H1 (cell line): ENCODE data around the gene INO80. TPM values are rescaled to one million over a fixed set of nuclear protein-coding genes. Genes with fewer than 3 reads are reported as not detected.

Experiments used
- CTCF ChIA-PET: fragments of 300-600 bp; sonication (Branson Sonifier 250); formaldehyde crosslinking; loops from one replicate; lab custom pipeline; 2021; ENCODE audit not compliant: partially characterized antibody; lab: Charles Lee
- POLR2A ChIA-PET: fragments of 300-600 bp; sonication (Branson Sonifier 250); formaldehyde crosslinking; loops from one replicate; lab custom pipeline; 2021; ENCODE audit warnings: inconsistent platforms; ENCODE audit not compliant: partially characterized antibody; lab: Charles Lee
- DNase-seq, 2 experiments: peaks; one replicate each; pipeline versions ENCODE4 v3.0.0 to v3.0.0-alpha.2; 2010 to 2022; ENCODE audit warnings: low spot score in 2 of 2, low read depth in 1 of 2, mixed read lengths in 1 of 2
- FAIRE-seq: peaks from 2 replicates; lab custom pipeline; 2011; peaks lifted over from hg19 to GRCh38; lab: Jason Lieb, UNC
- H2AFZ ChIP-seq: 2 replicates; pipeline ENCODE4 v1.8.1; 2012; ENCODE audit warnings: low read length, inconsistent platforms
- H2AK5ac ChIP-seq: 2 replicates; pipeline ENCODE4 v1.6.1; 2013; ENCODE audit warnings: low read depth, low read length
- H2BK120ac ChIP-seq: replicated peaks from 2 replicates; pipeline ENCODE3; 2013; ENCODE audit warnings: low read depth, low read length, inconsistent platforms
- H2BK12ac ChIP-seq: 2 replicates; pipeline ENCODE4 v1.6.1; 2013; ENCODE audit warnings: low read depth, low read length
- H2BK15ac ChIP-seq: 2 replicates; pipeline ENCODE4 v1.6.1; 2013; ENCODE audit warnings: low read length
- H2BK20ac ChIP-seq: 2 replicates; pipeline ENCODE4 v1.6.1; 2013; ENCODE audit warnings: low read length
- H2BK5ac ChIP-seq: 2 replicates; pipeline ENCODE4 v1.6.1; 2013; ENCODE audit warnings: low read depth, low read length
- H3K14ac ChIP-seq: 2 replicates; pipeline ENCODE4 v1.6.1; 2013; ENCODE audit warnings: inconsistent platforms; ENCODE audit not compliant: insufficient read length
- H3K18ac ChIP-seq: 2 replicates; pipeline ENCODE4 v1.6.1; 2013; ENCODE audit warnings: low read length; ENCODE audit errors: extremely low read depth
- H3K23ac ChIP-seq: 2 replicates; pipeline ENCODE4 v1.6.1; 2013; ENCODE audit warnings: inconsistent platforms; ENCODE audit not compliant: insufficient read length
- H3K23me2 ChIP-seq: 2 replicates; pipeline ENCODE4 v1.6.1; 2013; ENCODE audit warnings: low read depth, low read length
- H3K27ac ChIP-seq: 2 replicates; pipeline ENCODE4 v1.6.1; 2011; ENCODE audit warnings: low read depth, low read length, inconsistent platforms
- H3K27me3 ChIP-seq, 4 experiments: replicated peaks in 1 of 4; 1 replicate in 1 of 4; 2 replicates in 3 of 4; pipeline versions ENCODE4 v1.6.1 to v1.8.1; 2011 to 2013; ENCODE audit warnings: low read length in 3 of 4, mild to moderate bottlenecking in 3 of 4, inconsistent platforms in 2 of 4, mixed read lengths in 2 of 4, moderate library complexity in 1 of 4; ENCODE audit not compliant: control insufficient read depth in 3 of 4, insufficient read depth in 3 of 4; ENCODE audit errors: extremely low read depth in 1 of 4
- H3K36me3 ChIP-seq, 4 experiments: 2 replicates each; pipeline versions ENCODE4 v1.6.1 to v1.8.1; 2011 to 2013; ENCODE audit warnings: mild to moderate bottlenecking in 4 of 4, low read length in 3 of 4, moderate library complexity in 2 of 4, control low read depth in 1 of 4, inconsistent platforms in 1 of 4; ENCODE audit not compliant: insufficient read depth in 4 of 4, control insufficient read depth in 2 of 4
- H3K4ac ChIP-seq: replicated peaks from 2 replicates; pipeline ENCODE3; 2013; ENCODE audit warnings: low read length, low read depth, mixed read lengths, inconsistent platforms; ENCODE audit not compliant: insufficient read length
- H3K4me1 ChIP-seq, 4 experiments: replicated peaks in 1 of 4; 1 replicate in 1 of 4; 2 replicates in 3 of 4; pipeline versions ENCODE4 v1.6.1 to v1.8.1; 2011 to 2013; ENCODE audit warnings: low read length in 3 of 4, inconsistent platforms in 2 of 4, mixed read lengths in 1 of 4; ENCODE audit not compliant: insufficient read depth in 4 of 4, control insufficient read depth in 3 of 4
- H3K4me2 ChIP-seq, 2 experiments: 2 replicates each; pipeline versions ENCODE4 v1.6.1 to v1.8.1; 2011 to 2013; ENCODE audit warnings: low read depth in 2 of 2, low read length in 2 of 2, control low read depth in 1 of 2, inconsistent platforms in 1 of 2, mild to moderate bottlenecking in 1 of 2; ENCODE audit not compliant: insufficient read depth in 1 of 2
- H3K4me3 ChIP-seq, 4 experiments: fragments of 200-600, 300-600 bp in 1 of 4; sonication (generic), shearing (Covaris generic), sonication (Bioruptor Twin) in 1 of 4; 2 replicates each; pipeline versions ENCODE4 v1.5.1 to v1.8.1; 2011 to 2016; ENCODE audit warnings: low read length in 4 of 4, low read depth in 3 of 4, control low read depth in 2 of 4, inconsistent platforms in 2 of 4, mild to moderate bottlenecking in 2 of 4, mixed read lengths in 1 of 4, moderate library complexity in 1 of 4; ENCODE audit not compliant: insufficient read depth in 2 of 4; ENCODE audit errors: extremely low read depth in 1 of 4
- H3K56ac ChIP-seq: replicated peaks from 2 replicates; pipeline ENCODE3; 2013; ENCODE audit warnings: low read depth, mild to moderate bottlenecking, mixed read lengths, low read length, inconsistent platforms; ENCODE audit not compliant: insufficient read length
- H3K79me1 ChIP-seq: 2 replicates; pipeline ENCODE4 v1.6.1; 2013; ENCODE audit warnings: low read depth, low read length, control low read depth
- H3K79me2 ChIP-seq, 2 experiments: 2 replicates each; pipeline versions ENCODE4 v1.6.1 to v1.8.1; 2012 to 2013; ENCODE audit warnings: low read length in 2 of 2, mild to moderate bottlenecking in 2 of 2, inconsistent platforms in 1 of 2; ENCODE audit not compliant: insufficient read depth in 2 of 2, control insufficient read depth in 1 of 2
- H3K9ac ChIP-seq, 4 experiments: replicated peaks in 1 of 4; 1 replicate in 1 of 4; 2 replicates in 3 of 4; pipeline versions ENCODE4 v1.6.1 to v1.8.1; 2011 to 2013; ENCODE audit warnings: low read depth in 3 of 4, low read length in 3 of 4, control low read depth in 2 of 4, mild to moderate bottlenecking in 2 of 4, moderate library complexity in 2 of 4, inconsistent platforms in 1 of 4; ENCODE audit errors: extremely low read depth in 1 of 4
- H3K9me3 ChIP-seq, 2 experiments: 2 replicates each; pipeline versions ENCODE4 v1.6.1 to v1.8.1; 2012 to 2013; ENCODE audit warnings: mild to moderate bottlenecking in 2 of 2, moderate library complexity in 2 of 2, control low read depth in 1 of 2, inconsistent platforms in 1 of 2, low read depth in 1 of 2, low read length in 1 of 2, mixed read lengths in 1 of 2; ENCODE audit not compliant: insufficient read depth in 2 of 2
- H4K20me1 ChIP-seq, 2 experiments: replicated peaks in 1 of 2; 2 replicates each; pipeline versions ENCODE3 to v1.8.1; 2011 to 2013; ENCODE audit warnings: inconsistent platforms in 2 of 2, low read length in 2 of 2, mild to moderate bottlenecking in 1 of 2; ENCODE audit not compliant: insufficient read depth in 2 of 2, control insufficient read depth in 1 of 2
- H4K5ac ChIP-seq: 2 replicates; pipeline ENCODE4 v1.6.1; 2013; ENCODE audit warnings: low read length, low read depth, mixed read lengths, inconsistent platforms; ENCODE audit not compliant: insufficient read length
- H4K8ac ChIP-seq: 2 replicates; pipeline ENCODE4 v1.8.0; 2013; ENCODE audit warnings: mild to moderate bottlenecking, moderate library complexity, low read length, inconsistent platforms; ENCODE audit not compliant: insufficient read depth; ENCODE audit errors: extremely low read depth
- H4K91ac ChIP-seq: replicated peaks from 2 replicates; pipeline ENCODE3; 2013; ENCODE audit warnings: low read length, mixed read lengths, inconsistent platforms; ENCODE audit not compliant: insufficient read length
- ASH2L ChIP-seq: fragments of 200-600, 300-600 bp; sonication (generic); IDR thresholded peaks from one replicate; pipeline ENCODE4 v1.7.1; 2017; ENCODE audit warnings: low read length
- CTBP2 ChIP-seq: IDR thresholded peaks from 2 replicates; pipeline ENCODE4 v1.7.0; 2011; ENCODE audit warnings: borderline replicate concordance, mild to moderate bottlenecking, moderate library complexity, mixed read lengths, low read length; ENCODE audit not compliant: insufficient read depth, insufficient read length
- KDM5A ChIP-seq: fragments of 200-600 bp; IDR thresholded peaks from 2 replicates; pipeline ENCODE4 v1.7.1; 2012; ENCODE audit warnings: mild to moderate bottlenecking, low read length, inconsistent platforms, mixed read lengths
- MAFK ChIP-seq: IDR thresholded peaks from 2 replicates; pipeline ENCODE4 v1.6.1; 2012; ENCODE audit warnings: low read depth, mild to moderate bottlenecking, improper control_type of control experiment, low read length
- POLR2A ChIP-seq, 2 experiments: IDR thresholded peaks; 1 replicate in 1 of 2; 2 replicates in 1 of 2; pipeline ENCODE4 v1.6.1; 2011; ENCODE audit warnings: low read depth in 2 of 2, low read length in 2 of 2, mild to moderate bottlenecking in 2 of 2; ENCODE audit errors: control extremely low read depth in 1 of 2
- RAD21 ChIP-seq, 2 experiments: IDR thresholded peaks in 1 of 2; conservative IDR thresholded peaks in 1 of 2; 2 replicates each; pipeline ENCODE4 v1.6.1; 2011; ENCODE audit warnings: low read depth in 2 of 2, low read length in 2 of 2, improper control_type of control experiment in 1 of 2, inconsistent platforms in 1 of 2, mild to moderate bottlenecking in 1 of 2, moderate library complexity in 1 of 2
- SIN3A ChIP-seq, 2 experiments: IDR thresholded peaks in 1 of 2; conservative IDR thresholded peaks in 1 of 2; 2 replicates each; pipeline ENCODE4 v1.6.1; 2011 to 2012; ENCODE audit warnings: low read length in 2 of 2, improper control_type of control experiment in 1 of 2, low read depth in 1 of 2, mild to moderate bottlenecking in 1 of 2
- TEAD4 ChIP-seq: IDR thresholded peaks from 2 replicates; pipeline ENCODE4 v1.6.1; 2012; ENCODE audit warnings: low read depth, low read length, inconsistent platforms, mixed read lengths
- WGBS, 2 experiments: shearing (Covaris generic) in 1 of 2; methylation state at CpG; one replicate each; pipeline versions ENCODE4 v1.1.6 to v1.1.7; 2013 to 2015; ENCODE audit warnings: low lambda C conversion rate in 2 of 2, mixed read lengths in 2 of 2, inconsistent platforms in 1 of 2, low coverage in 1 of 2, missing lambda C conversion rate in 1 of 2; ENCODE audit not compliant: insufficient replicate concordance in 2 of 2, insufficient coverage in 1 of 2, insufficient read length in 1 of 2; ENCODE audit errors: extremely low coverage in 1 of 2, missing lambda C conversion rate in 1 of 2; 5-methylcytosine and 5-hydroxymethylcytosine counted together
- polyA plus RNA-seq, 7 experiments: library from polyadenylated mRNA; depleted of rRNA in 3 of 7; stranded (reverse) in 5 of 7; unstranded in 2 of 7; fragments of >200 nt in 5 of 7; fragments of 200-250 nt in 2 of 7; gene quantifications; 1 replicate in 5 of 7; 2 replicates in 1 of 7; 4 replicates in 1 of 7; pipeline versions ENCODE4 v1.2.1 to v1.2.3, GENCODE V29; 2011 to 2013; ENCODE audit warnings: missing spikeins in 2 of 7, mixed read lengths in 2 of 7
- total RNA-seq: library from RNA; stranded (reverse); fragmentation: NEBNext Ultra II Directional; extraction: Animal tissue kit (Norgen Biotek cat#: 25700); gene quantifications from 2 replicates; pipeline ENCODE4 v1.2.1, GENCODE V29; 2021
- TF ChIP-seq, protein P1 (sequence below), 3 experiments: IDR thresholded peaks; 1 replicate in 2 of 3; 2 replicates in 1 of 3; pipeline versions ENCODE4 v1.5.1 to v1.6.1; 2011; ENCODE audit warnings: low read length in 3 of 3, mild to moderate bottlenecking in 3 of 3, inconsistent platforms in 2 of 3, low read depth in 1 of 3, moderate library complexity in 1 of 3; ENCODE audit not compliant: insufficient read depth in 1 of 3; ENCODE audit errors: control extremely low read depth in 1 of 3
- TF ChIP-seq, protein P2 (sequence below): IDR thresholded peaks from 2 replicates; pipeline ENCODE4 v1.6.1; 2011; ENCODE audit warnings: low read depth, mild to moderate bottlenecking, low read length; ENCODE audit not compliant: insufficient read depth

INO80 gene
- total and polyA plus RNA-seq, 2 of the 8 experiments (the other 6 are each of a cell fraction or from before 2014, with no cell fraction given), result 4.3 to 24.5 TPM

DNA sequence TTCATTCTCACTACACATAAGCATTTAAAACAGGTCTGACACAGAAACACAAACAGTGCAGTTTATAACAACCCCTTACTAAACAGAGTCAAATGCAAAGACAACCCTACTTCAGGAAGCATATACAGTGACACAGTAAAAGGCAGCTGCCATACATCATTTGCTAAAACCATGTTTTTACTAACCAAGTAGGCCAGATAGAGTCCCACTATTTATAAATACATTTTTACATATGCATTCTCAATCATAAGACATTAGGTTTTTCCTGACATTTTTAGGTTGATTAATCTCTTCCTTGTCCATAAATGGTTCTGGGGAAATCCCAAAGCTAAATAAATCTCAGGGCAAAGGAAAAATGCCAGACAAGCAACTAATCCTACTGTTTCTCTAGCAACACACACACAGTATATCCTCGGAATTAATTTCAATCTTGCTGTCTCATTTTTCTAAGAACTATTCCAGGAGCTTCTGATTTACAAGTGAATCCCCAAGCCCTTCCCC lies 123.8 kb downstream of the INO80 start:
- Histone ChIP-seq H3K56ac (no peak overlapping the region), H4K91ac (no peak overlapping the region), H3K9me3 (no peaks in the 10 kb centered on the region), H3K23ac (no peak overlapping the region), H3K14ac (no peak overlapping the region), H3K79me2 (no peaks in the 10 kb centered on the region), H3K27me3 (no peaks in the 10 kb centered on the region), H2BK15ac (no peak overlapping the region), H4K8ac (no peak overlapping the region), H2BK5ac (no peak overlapping the region), H3K9ac (no peak overlapping the region), H2BK120ac (no peak overlapping the region), H3K4ac (no peak overlapping the region), H2AK5ac (no peak overlapping the region), H2AFZ (no peak overlapping the region), H4K5ac (no peak overlapping the region), H3K36me3 (peaks cover 7 to 27% (median 16%) of the 10 kb centered on the region in 4 experiments), H3K23me2 (no peaks in the 10 kb centered on the region), H3K27ac (no peak overlapping the region), H3K4me3 (no peak overlapping the region), H2BK20ac (no peak overlapping the region), H3K18ac (no peak overlapping the region), H2BK12ac (no peak overlapping the region), H3K79me1 (no peaks in the 10 kb centered on the region), H3K4me2 (no peak overlapping the region), H4K20me1 (peaks cover 0 to 2% of the 10 kb centered on the region in 2 experiments), H3K4me1 (no peaks in the 10 kb centered on the region)
- POLR2A ChIA-PET, result interaction anchor here (1.0 to 2.5 kb wide), 5 partner anchors 19 to 121 kb away, joined by 3 to 8 read pairs (median 3); partner anchors contain the start of gene CHAC1
- WGBS, 2 experiments, result 94% methylated on average over 1 of the region's 1 CpG; no CpG with 5 or more reads in 1 of the 2 experiments
- FAIRE-seq, result no peak
- no peak for DNase-seq
- CTCF ChIA-PET, result interaction anchor here (1.2 to 7.4 kb wide), 6 partner anchors 14 to 88 kb away, joined by 3 to 36 read pairs (median 4); no protein-coding TSS in a partner anchor
- TF ChIP-seq ASH2L (no peak), CTBP2 (no peak), POLR2A (IDR thresholded peaks at IDR 0.05; ENCODE audit: control extremely low read depth in 1 of 2, low read depth in 2 of 2, low read length in 2 of 2) (no peak), SIN3A (conservative IDR thresholded peaks at IDR 0.05 in 1 of 2, IDR thresholded peaks at IDR 0.05 in 1 of 2; ENCODE audit: low read depth in 1 of 2, low read length in 2 of 2) (no peak), TEAD4 (no peak), MAFK (no peak), RAD21 (IDR thresholded peaks at IDR 0.05 in 1 of 2, conservative IDR thresholded peaks at IDR 0.05 in 1 of 2; ENCODE audit: low read depth in 2 of 2, low read length in 2 of 2) (no peak), KDM5A (no peak)
- TF ChIP-seq, protein P1, sequence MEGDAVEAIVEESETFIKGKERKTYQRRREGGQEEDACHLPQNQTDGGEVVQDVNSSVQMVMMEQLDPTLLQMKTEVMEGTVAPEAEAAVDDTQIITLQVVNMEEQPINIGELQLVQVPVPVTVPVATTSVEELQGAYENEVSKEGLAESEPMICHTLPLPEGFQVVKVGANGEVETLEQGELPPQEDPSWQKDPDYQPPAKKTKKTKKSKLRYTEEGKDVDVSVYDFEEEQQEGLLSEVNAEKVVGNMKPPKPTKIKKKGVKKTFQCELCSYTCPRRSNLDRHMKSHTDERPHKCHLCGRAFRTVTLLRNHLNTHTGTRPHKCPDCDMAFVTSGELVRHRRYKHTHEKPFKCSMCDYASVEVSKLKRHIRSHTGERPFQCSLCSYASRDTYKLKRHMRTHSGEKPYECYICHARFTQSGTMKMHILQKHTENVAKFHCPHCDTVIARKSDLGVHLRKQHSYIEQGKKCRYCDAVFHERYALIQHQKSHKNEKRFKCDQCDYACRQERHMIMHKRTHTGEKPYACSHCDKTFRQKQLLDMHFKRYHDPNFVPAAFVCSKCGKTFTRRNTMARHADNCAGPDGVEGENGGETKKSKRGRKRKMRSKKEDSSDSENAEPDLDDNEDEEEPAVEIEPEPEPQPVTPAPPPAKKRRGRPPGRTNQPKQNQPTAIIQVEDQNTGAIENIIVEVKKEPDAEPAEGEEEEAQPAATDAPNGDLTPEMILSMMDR (IDR thresholded peaks at IDR 0.05; ENCODE audit: control extremely low read depth in 1 of 3, insufficient read depth in 1 of 3, low read depth in 1 of 3, low read length in 3 of 3), result no peak
- TF ChIP-seq, protein P2, sequence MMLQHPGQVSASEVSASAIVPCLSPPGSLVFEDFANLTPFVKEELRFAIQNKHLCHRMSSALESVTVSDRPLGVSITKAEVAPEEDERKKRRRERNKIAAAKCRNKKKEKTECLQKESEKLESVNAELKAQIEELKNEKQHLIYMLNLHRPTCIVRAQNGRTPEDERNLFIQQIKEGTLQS, result no peak
